ENCODE data around the gene NUDT10.
"Not testable (repeated sequence)": the region's sequence is repeated elsewhere in the genome, so short reads cannot be mapped to it uniquely, and the experiment has no call there.

Gene NUDT10

GRCh38 chrX:51332188-51332942, at the start of gene NUDT10:
Gene NUDT10 (plus strand): TSS chrX:51332822. CDS start chrX:51332966, 144 bp downstream.
- no peak for FAIRE-seq

GRCh38 chrX:51292421-51292820, 40.2 kb upstream of the NUDT10 start:
- no peak for FAIRE-seq

- no peak for FAIRE-seq
Measured at GRCh38 chrX:51296138-51296537, 36.5 kb upstream of the NUDT10 start.

- FAIRE-seq: no peak
Measured at GRCh38 chrX:51316271-51316670, 16.4 kb upstream of the NUDT10 start.

- FAIRE-seq: not testable (repeated sequence)
Measured at GRCh38 chrX:51332943-51333785, 542 bp downstream of the NUDT10 start.

- no peak for FAIRE-seq
Measured at GRCh38 chrX:51334276-51334675, 1.7 kb downstream of the NUDT10 start.

- FAIRE-seq: no peak
Measured at GRCh38 chrX:51336584-51336983, 4.0 kb downstream of the NUDT10 start.

- FAIRE-seq: no peak
Measured at GRCh38 chrX:51361251-51361650, 28.6 kb downstream of the NUDT10 start.

GRCh38 chrX:51376672-51377071, 44.0 kb downstream of the NUDT10 start:
- FAIRE-seq: no peak

Measured in islet of Langerhans (tissue), 1 donor.